GM23338 (cell line): ENCODE measurements around the gene CLK1.

Source experiments
- EZH2 ChIP-seq: fragments of 200-600 bp; sonication (generic); IDR thresholded peaks from one replicate; pipeline ENCODE4 v1.8.0; 2017; ENCODE audit warnings: antibody characterized with exemption, mild to moderate bottlenecking, low read depth; ENCODE audit not compliant: unreplicated experiment
- JUNB ChIP-seq: IDR thresholded peaks from one replicate; pipeline ENCODE4 v1.6.1; 2016; ENCODE audit warnings: antibody characterized with exemption; ENCODE audit not compliant: unreplicated experiment
- TF ChIP-seq, protein P1 (sequence below): IDR thresholded peaks from one replicate; pipeline ENCODE4 v1.6.1; 2018; ENCODE audit warnings: antibody characterized with exemption; ENCODE audit not compliant: unreplicated experiment

DNA sequence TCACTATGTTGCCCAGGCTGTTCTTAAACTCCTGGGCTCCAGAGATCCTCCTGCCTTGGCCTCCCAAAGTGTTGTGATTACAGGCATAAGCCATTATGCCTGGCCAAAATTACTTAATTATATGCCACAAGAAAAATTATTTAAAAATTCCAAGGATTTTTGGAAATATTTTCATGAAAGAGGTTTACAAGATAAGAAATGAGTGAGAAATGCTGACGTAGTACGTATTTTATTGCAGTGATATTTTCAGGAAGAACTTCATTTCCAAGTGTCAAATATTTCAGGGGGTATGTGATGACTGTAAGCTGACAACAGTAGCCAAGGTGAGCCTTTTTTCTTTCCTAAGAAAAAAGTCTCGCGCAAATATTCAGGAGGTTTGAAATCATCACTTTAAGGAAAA is 45.5 kb upstream of the CLK1 start:
- TF ChIP-seq EZH2, result no peak
- TF ChIP-seq, protein P1, sequence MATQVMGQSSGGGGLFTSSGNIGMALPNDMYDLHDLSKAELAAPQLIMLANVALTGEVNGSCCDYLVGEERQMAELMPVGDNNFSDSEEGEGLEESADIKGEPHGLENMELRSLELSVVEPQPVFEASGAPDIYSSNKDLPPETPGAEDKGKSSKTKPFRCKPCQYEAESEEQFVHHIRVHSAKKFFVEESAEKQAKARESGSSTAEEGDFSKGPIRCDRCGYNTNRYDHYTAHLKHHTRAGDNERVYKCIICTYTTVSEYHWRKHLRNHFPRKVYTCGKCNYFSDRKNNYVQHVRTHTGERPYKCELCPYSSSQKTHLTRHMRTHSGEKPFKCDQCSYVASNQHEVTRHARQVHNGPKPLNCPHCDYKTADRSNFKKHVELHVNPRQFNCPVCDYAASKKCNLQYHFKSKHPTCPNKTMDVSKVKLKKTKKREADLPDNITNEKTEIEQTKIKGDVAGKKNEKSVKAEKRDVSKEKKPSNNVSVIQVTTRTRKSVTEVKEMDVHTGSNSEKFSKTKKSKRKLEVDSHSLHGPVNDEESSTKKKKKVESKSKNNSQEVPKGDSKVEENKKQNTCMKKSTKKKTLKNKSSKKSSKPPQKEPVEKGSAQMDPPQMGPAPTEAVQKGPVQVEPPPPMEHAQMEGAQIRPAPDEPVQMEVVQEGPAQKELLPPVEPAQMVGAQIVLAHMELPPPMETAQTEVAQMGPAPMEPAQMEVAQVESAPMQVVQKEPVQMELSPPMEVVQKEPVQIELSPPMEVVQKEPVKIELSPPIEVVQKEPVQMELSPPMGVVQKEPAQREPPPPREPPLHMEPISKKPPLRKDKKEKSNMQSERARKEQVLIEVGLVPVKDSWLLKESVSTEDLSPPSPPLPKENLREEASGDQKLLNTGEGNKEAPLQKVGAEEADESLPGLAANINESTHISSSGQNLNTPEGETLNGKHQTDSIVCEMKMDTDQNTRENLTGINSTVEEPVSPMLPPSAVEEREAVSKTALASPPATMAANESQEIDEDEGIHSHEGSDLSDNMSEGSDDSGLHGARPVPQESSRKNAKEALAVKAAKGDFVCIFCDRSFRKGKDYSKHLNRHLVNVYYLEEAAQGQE, result no peak
- TF ChIP-seq JUNB, result no peak
